Measurements from ENCODE around the gene EML1.
A peak's percentile ranks its signal among the peaks of the same experiment; 100 is the strongest.
"Not testable (repeated sequence)": the region's sequence is repeated elsewhere in the genome, so short reads cannot be mapped to it uniquely, and the experiment has no call there.

The EML1 gene

GRCh38 chr14:99755629-99756603, 37.3 kb upstream of the EML1 start:
- DNase-seq (ENCODE audit: low read depth) = peak; percentile 67

GRCh38 chr14:99756796-99757195, 36.4 kb upstream of the EML1 start:
- DNase-seq (ENCODE audit: low read depth) = no peak

GRCh38 chr14:99757331-99758070, 35.7 kb upstream of the EML1 start:
- DNase-seq (ENCODE audit: low read depth) = peak; percentile 93

GRCh38 chr14:99758121-99758821, 34.9 kb upstream of the EML1 start:
- DNase-seq (ENCODE audit: low read depth) = peak; percentile 76

GRCh38 chr14:99758872-99759545, 34.2 kb upstream of the EML1 start:
- no peak for DNase-seq (ENCODE audit: low read depth)

- DNase-seq (ENCODE audit: low read depth) = no peak
These were observed 33.7 kb upstream of the EML1 start for GRCh38 chr14:99759546-99759925.

- no peak for DNase-seq (ENCODE audit: low read depth)
These were observed 32.4 kb upstream of the EML1 start for GRCh38 chr14:99760817-99761216.

- DNase-seq (ENCODE audit: low read depth) = not testable (repeated sequence)
These were observed 30.3 kb upstream of the EML1 start for GRCh38 chr14:99762911-99763310.

- no peak for DNase-seq (ENCODE audit: low read depth)
These were observed 29.5 kb upstream of the EML1 start for GRCh38 chr14:99763527-99764221.

GRCh38 chr14:99764222-99764706, 28.9 kb upstream of the EML1 start:
- DNase-seq (ENCODE audit: low read depth) = no peak

GRCh38 chr14:99768381-99768780, 24.8 kb upstream of the EML1 start:
- DNase-seq (ENCODE audit: low read depth) = no peak

- no peak for DNase-seq (ENCODE audit: low read depth)
These were observed 24.1 kb upstream of the EML1 start for GRCh38 chr14:99769123-99769522.

GRCh38 chr14:99769799-99770198, 23.4 kb upstream of the EML1 start:
- DNase-seq (ENCODE audit: low read depth) = no peak

GRCh38 chr14:99772371-99773283, 20.6 kb upstream of the EML1 start:
- DNase-seq (ENCODE audit: low read depth) = no peak

GRCh38 chr14:99773521-99774497, 19.4 kb upstream of the EML1 start:
- no peak for DNase-seq (ENCODE audit: low read depth)

- no peak for DNase-seq (ENCODE audit: low read depth)
These were observed 18.5 kb upstream of the EML1 start for GRCh38 chr14:99774556-99775307.

- DNase-seq (ENCODE audit: low read depth) = no peak
These were observed 17.9 kb upstream of the EML1 start for GRCh38 chr14:99775351-99775750.

GRCh38 chr14:99777951-99778350, 15.3 kb upstream of the EML1 start:
- no peak for DNase-seq (ENCODE audit: low read depth)
